ENCODE results near the gene CXCL1.

DNA sequence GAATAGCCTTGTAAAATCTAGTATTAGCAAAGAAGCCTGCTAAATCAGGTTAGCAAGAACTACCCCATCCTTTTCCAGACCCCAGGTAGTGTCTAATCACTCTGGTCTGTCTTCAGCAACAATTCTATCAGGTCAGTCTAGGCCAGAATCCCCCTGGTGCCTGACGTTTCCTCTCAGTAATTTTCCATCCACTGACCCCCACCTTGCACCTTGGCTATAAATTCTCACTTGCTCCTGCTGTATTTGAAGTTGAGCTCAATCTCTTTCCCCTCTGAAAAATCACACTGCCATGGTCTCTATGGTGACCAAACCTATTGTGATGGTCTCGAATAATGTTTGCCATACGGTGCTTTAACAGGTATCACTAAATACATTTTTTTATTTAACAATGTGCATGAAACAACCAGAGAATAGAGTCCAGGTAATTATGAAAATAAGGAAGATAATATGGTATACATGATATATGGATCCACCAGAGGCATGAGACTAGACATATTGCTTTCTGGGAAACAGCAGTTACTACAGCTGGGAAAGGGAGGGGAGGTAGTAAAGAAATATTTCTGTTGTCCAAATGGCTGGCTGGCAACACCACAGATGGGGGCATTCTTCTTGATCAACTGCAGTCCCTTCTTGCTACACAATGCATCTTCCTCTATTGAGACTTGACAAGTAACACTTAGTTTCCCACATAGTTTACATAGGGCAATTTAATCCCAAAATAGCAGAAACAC, 33.8 kb downstream of the CXCL1 start:
- TF ChIP-seq, protein P1, sequence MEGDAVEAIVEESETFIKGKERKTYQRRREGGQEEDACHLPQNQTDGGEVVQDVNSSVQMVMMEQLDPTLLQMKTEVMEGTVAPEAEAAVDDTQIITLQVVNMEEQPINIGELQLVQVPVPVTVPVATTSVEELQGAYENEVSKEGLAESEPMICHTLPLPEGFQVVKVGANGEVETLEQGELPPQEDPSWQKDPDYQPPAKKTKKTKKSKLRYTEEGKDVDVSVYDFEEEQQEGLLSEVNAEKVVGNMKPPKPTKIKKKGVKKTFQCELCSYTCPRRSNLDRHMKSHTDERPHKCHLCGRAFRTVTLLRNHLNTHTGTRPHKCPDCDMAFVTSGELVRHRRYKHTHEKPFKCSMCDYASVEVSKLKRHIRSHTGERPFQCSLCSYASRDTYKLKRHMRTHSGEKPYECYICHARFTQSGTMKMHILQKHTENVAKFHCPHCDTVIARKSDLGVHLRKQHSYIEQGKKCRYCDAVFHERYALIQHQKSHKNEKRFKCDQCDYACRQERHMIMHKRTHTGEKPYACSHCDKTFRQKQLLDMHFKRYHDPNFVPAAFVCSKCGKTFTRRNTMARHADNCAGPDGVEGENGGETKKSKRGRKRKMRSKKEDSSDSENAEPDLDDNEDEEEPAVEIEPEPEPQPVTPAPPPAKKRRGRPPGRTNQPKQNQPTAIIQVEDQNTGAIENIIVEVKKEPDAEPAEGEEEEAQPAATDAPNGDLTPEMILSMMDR (IDR thresholded peaks at IDR 0.05): no peak
- TF ChIP-seq POLR2A (IDR thresholded peaks at IDR 0.05) (no peak), EP300 (IDR thresholded peaks at IDR 0.05) (no peak)

Measured in ovary (tissue), 3 donors.